Smooth muscle cell of the coronary artery (primary cell): ENCODE results near the gene MRPL18. TPM values are rescaled to one million over a fixed set of nuclear protein-coding genes. Genes with fewer than 3 reads are reported as not detected.

Experiments used
- total RNA-seq: library from RNA; depleted of rRNA; stranded (reverse); fragments of >200 nt; gene quantifications from 2 replicates; pipeline ENCODE4 v1.2.3, GENCODE V29; 2014; ENCODE audit warnings: low replicate concordance

Gene MRPL18
- total RNA-seq: 48.6 and 79.1 TPM in 2 replicates

DNA sequence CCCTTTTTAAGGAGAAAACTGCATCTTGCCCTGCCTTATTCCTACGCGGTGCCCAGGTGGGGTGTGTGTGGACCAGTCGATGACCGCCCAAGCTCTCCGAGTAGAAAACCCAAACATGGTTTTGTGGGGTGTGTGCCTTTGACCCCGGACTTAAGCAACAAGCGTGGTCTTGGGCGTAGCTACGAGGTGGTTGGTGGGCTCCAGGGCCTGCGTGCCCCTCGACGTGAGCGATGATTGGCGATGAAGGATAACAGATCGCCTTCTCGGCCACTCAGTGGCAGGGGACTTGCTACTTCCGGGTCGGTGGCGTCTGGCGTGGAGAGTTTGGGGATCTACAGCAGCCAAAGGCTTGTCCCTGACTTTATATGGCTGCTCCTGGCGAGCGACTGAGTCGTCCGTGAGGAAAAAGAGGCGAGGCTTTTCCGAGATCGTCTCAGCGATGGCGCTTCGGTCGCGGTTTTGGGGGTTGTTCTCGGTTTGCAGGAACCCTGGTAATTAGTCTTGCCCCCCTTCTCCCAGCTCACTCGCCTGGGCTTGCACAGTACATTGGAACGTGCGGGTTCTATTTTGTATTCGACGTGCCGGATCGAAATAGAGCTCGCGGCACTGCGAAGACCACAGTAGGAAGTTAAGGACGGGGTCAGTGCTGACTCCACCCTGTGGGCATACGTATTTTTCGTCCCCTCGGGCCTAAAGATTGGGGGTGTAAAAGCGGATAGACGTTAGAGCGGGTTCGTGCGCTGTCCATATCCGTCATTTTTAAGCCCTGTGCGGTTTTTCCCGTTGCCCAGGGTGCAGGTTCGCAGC, at the start of gene MRPL18:
Gene MRPL18, plus strand, starts transcription at position 319 of the 807 bp plus-strand sequence. Its CDS starts 121 bp downstream, at position 440.

DNA sequence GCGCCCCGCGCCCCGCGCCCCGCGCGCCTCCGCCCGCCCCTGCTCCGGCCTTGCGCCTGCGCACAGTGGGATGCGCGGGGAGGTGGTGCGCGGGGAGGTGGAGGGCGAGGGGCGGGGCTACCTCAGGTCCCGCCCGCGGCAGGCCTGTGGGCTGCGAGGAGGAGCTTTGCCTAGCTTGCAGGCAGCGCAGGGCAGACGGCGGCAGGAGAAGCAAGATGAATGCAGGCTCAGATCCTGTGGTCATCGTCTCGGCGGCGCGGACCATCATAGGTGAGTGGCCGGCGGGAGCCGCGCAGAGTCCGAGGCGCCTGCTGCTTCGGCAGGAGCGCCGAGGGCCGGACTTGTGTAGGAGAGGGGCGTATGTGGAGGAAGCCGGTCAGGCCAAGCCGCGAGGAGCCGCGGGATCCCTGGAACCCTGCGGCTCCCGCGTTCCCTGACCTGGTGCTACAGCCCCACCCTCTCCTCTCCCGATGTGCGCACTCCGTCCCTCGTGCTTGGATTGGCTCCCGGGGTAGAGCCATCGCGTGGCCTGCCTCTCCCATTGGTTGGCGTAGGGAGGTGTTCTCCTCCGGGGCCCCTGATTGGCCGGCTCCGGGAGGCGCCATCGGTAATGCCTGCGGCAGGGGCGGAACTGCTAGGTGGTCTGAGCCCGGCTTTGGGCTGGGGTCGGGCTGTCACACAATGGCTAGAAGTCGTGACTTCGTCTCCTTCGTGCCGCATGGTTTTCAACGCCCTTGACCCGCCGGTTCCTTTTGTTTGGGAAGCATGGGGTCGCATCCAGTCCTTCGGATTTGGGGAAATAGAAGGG, 28.2 kb upstream of the MRPL18 start, which contains the start of gene ACAT2:
Gene ACAT2, plus strand, starts transcription at position 173 of the 808 bp plus-strand sequence. Its CDS starts 43 bp downstream, at position 216.

DNA sequence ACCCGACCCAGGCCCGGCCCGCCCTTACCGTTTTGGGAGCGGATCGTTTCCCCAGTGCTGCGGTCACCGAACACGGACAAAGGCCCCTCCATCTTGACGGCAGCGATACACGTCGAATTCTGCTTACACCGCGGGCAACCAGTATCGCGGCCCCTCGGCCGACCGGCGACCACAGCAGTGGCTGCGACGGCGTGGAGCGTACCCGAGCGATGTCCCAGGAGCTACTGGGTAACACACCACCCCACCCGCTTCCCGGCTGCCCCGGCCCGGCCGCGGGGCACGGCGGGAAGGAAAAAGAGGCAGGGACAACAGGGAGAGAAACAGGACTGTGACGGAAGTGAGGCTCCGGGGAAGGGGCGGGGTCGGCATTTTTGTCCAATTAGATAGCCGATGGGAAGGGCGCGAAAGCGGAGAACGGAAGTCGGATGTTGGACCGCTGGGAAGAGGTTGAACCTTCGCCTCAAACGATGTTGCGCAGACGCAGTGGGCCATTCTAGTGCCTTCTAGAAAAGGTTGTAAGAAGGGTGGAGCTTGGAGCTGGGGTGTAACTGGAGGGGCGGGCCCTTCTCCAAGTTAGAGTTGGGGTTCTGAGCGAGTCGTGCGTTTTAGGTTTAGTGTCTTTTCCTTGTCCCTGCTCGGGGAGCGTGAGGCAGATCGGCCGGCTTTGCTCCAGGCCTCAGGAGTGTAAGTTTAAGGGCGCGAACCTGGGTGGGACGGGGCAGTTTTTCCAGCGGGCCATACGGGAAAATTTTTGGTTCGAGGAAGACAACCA, 704 bp upstream of the MRPL18 start, which contains the start of gene TCP1:
Gene TCP1, minus strand, starts transcription at position 226 of the 772 bp plus-strand sequence. Its CDS starts 134 bp downstream, at position 92.

DNA sequence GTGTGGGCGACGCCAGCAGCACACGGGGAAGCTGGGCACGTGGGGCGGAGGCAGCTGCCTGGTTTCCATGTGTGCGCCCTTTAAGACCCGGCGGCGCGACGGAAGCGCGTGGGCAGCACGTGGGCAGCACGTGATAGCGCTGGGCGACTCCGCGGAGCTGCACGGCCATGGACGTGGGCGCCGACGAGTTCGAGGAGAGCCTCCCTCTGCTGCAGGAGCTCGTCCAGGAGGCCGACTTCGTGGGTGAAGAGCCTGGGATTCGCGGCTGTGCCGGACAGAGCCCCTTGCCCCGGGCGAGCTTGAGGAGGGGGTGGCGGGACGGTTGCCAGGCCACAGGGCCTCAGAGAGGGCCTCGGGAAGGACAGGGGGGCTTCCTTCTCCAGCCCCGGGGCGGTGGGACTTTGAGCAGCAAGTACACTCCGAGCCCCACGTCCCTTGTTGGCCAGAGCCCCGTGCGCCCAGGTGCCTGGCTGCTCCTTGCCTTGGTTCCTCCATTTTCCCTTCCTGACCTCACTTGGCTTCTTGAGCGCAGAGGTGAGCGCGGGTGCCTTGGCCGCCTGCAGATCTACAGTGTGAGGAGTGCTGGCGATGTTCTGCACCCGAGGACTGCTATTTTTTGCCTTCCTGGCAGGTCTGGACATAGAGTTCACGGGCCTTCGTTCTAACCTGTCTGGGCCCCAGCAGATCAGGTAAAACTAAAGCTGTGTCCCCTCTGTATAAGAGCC, 10.0 kb downstream of the MRPL18 start, which contains the start of gene PNLDC1:
Gene PNLDC1, plus strand, starts transcription at position 136 of the 725 bp plus-strand sequence. Its CDS starts 32 bp downstream, at position 168.

Other genes starting within 250 kb of the MRPL18 start
- 308 and 7,525 TPM in 2 replicates for gene SOD2, start 97.2 kb upstream of the MRPL18 start, total RNA-seq
- 83.6 and 102 TPM in 2 replicates for gene WTAP, start 63.0 kb upstream of the MRPL18 start, total RNA-seq
- gene ACAT2, start 28.4 kb upstream of the MRPL18 start, total RNA-seq: 20.0 and 58.9 TPM in 2 replicates
- gene TCP1, start 865 bp upstream of the MRPL18 start, total RNA-seq: 265 and 378 TPM in 2 replicates
- gene PNLDC1, start 9.8 kb downstream of the MRPL18 start, total RNA-seq: 0.23 TPM in 1 of 2 replicates, not detected in the other
- under 0.01 TPM in 1 of 2 replicates, not detected in the other for gene MAS1, start 100.5 kb downstream of the MRPL18 start, total RNA-seq
- gene IGF2R, start 178.6 kb downstream of the MRPL18 start, total RNA-seq: 98.5 and 237 TPM in 2 replicates